Astrocyte (in vitro differentiated cells and primary cell): Measurements from ENCODE around the gene ITSN1. TPM values are rescaled to one million over a fixed set of nuclear protein-coding genes. Genes with fewer than 3 reads are reported as not detected.

Experiments
- DNase-seq: peaks from one replicate; pipeline ENCODE4 v3.0.0-alpha.2; 2010; ENCODE audit warnings: low read depth
- FAIRE-seq: peaks from 2 replicates; lab custom pipeline; 2011; peaks lifted over from hg19 to GRCh38; lab: Jason Lieb, UNC
- H2AFZ ChIP-seq: 2 replicates; pipeline ENCODE4 v1.6.0; 2012; ENCODE audit warnings: low read depth, low read length, inconsistent platforms
- H3K27ac ChIP-seq: 2 replicates; pipeline ENCODE4 v1.5.1; 2011; ENCODE audit warnings: low read depth, low read length, inconsistent platforms
- H3K27me3 ChIP-seq: 2 replicates; pipeline ENCODE4 v1.6.0; 2011; ENCODE audit warnings: low read length, inconsistent platforms; ENCODE audit not compliant: insufficient read depth
- H3K36me3 ChIP-seq: 2 replicates; pipeline ENCODE4 v1.5.1; 2011; ENCODE audit warnings: low read length, inconsistent platforms; ENCODE audit not compliant: insufficient read depth
- H3K4me1 ChIP-seq: 2 replicates; pipeline ENCODE4 v1.5.1; 2011; ENCODE audit warnings: low read length, inconsistent platforms; ENCODE audit not compliant: insufficient read depth
- H3K4me2 ChIP-seq: 2 replicates; pipeline ENCODE4 v1.6.0; 2012; ENCODE audit warnings: low read length, inconsistent platforms
- H3K4me3 ChIP-seq: 2 replicates; pipeline ENCODE4 v1.5.1; 2011; ENCODE audit warnings: low read depth, mild to moderate bottlenecking, low read length, inconsistent platforms; ENCODE audit not compliant: insufficient read depth
- H3K79me2 ChIP-seq: 2 replicates; pipeline ENCODE4 v1.6.0; 2012; ENCODE audit warnings: mild to moderate bottlenecking, low read length, inconsistent platforms; ENCODE audit not compliant: insufficient read depth
- H3K9ac ChIP-seq: 2 replicates; pipeline ENCODE4 v1.6.0; 2012; ENCODE audit warnings: mild to moderate bottlenecking, low read length, inconsistent platforms
- H3K9me3 ChIP-seq: 2 replicates; pipeline ENCODE4 v1.5.1; 2012; ENCODE audit warnings: low read depth, mild to moderate bottlenecking, low read length, inconsistent platforms; ENCODE audit not compliant: insufficient read depth
- H4K20me1 ChIP-seq: 2 replicates; pipeline ENCODE4 v1.6.0; 2012; ENCODE audit warnings: low read length, inconsistent platforms; ENCODE audit not compliant: insufficient read depth
- H3K27ac Mint-ChIP-seq: one replicate; pipeline ENCODE4 v1.8.0; 2021; ENCODE audit warnings: mild to moderate bottlenecking, mixed read lengths; ENCODE audit not compliant: unreplicated experiment
- H3K27me3 Mint-ChIP-seq: one replicate; pipeline ENCODE4 v1.8.0; 2021; ENCODE audit warnings: low read depth, mixed read lengths; ENCODE audit not compliant: unreplicated experiment
- H3K36me3 Mint-ChIP-seq: one replicate; pipeline ENCODE4 v1.8.0; 2021; ENCODE audit warnings: low read depth, mixed read lengths; ENCODE audit not compliant: unreplicated experiment
- H3K4me1 Mint-ChIP-seq: one replicate; pipeline ENCODE4 v1.8.0; 2021; ENCODE audit warnings: low read depth, mixed read lengths; ENCODE audit not compliant: unreplicated experiment
- H3K4me3 Mint-ChIP-seq: one replicate; pipeline ENCODE4 v1.8.0; 2021; ENCODE audit warnings: mild to moderate bottlenecking, moderate library complexity, mixed read lengths; ENCODE audit not compliant: unreplicated experiment
- H3K9me3 Mint-ChIP-seq: one replicate; pipeline ENCODE4 v1.8.0; 2021; ENCODE audit warnings: mild to moderate bottlenecking, mixed read lengths; ENCODE audit not compliant: unreplicated experiment
- CTCF ChIP-seq: IDR thresholded peaks from 2 replicates; pipeline ENCODE4 v1.5.1; 2011; ENCODE audit warnings: low read depth, mild to moderate bottlenecking, inconsistent platforms, low read length, moderate library complexity; ENCODE audit not compliant: insufficient read depth
- EZH2 ChIP-seq: IDR thresholded peaks from 2 replicates; pipeline ENCODE4 v1.6.1; 2012; ENCODE audit warnings: mild to moderate bottlenecking, low read length, inconsistent platforms; ENCODE audit not compliant: insufficient read depth
- total RNA-seq: library from RNA; stranded (reverse); gene quantifications from 2 replicates; pipeline ENCODE4 v1.2.1, GENCODE V29; 2021

The ITSN1 gene
- total RNA-seq, 1 donor from 2014 or later = 77.3 TPM

- H3K4me3 ChIP-seq = no peak overlapping the region
- peaks cover 9% of the 10 kb centered on the region for H3K4me1 ChIP-seq
- Mint-ChIP-seq H3K4me3 (no peak overlapping the region), H3K4me1 (peaks cover 15% of the 10 kb centered on the region), H3K27ac (no peak overlapping the region), H3K27me3 (no peaks in the 10 kb centered on the region), H3K36me3 (peaks cover 15% of the 10 kb centered on the region), H3K9me3 (no peaks in the 10 kb centered on the region)
- TF ChIP-seq CTCF (no peak), EZH2 (no peak)
- no peaks in the 10 kb centered on the region for H4K20me1 ChIP-seq
- no peak overlapping the region for H3K27ac ChIP-seq
- no peak overlapping the region for H3K9ac ChIP-seq
- H3K79me2 ChIP-seq = no peaks in the 10 kb centered on the region
- H3K27me3 ChIP-seq = no peaks in the 10 kb centered on the region
- peaks cover 4% of the 10 kb centered on the region for H3K36me3 ChIP-seq
- FAIRE-seq = no peak
- H2AFZ ChIP-seq = no peak overlapping the region
- H3K4me2 ChIP-seq = no peak overlapping the region
- no peaks in the 10 kb centered on the region for H3K9me3 ChIP-seq
- DNase-seq = peak; percentile 14
Observed at GRCh38 chr21:33755354-33755753, 113.1 kb downstream of the ITSN1 start.

DNA sequence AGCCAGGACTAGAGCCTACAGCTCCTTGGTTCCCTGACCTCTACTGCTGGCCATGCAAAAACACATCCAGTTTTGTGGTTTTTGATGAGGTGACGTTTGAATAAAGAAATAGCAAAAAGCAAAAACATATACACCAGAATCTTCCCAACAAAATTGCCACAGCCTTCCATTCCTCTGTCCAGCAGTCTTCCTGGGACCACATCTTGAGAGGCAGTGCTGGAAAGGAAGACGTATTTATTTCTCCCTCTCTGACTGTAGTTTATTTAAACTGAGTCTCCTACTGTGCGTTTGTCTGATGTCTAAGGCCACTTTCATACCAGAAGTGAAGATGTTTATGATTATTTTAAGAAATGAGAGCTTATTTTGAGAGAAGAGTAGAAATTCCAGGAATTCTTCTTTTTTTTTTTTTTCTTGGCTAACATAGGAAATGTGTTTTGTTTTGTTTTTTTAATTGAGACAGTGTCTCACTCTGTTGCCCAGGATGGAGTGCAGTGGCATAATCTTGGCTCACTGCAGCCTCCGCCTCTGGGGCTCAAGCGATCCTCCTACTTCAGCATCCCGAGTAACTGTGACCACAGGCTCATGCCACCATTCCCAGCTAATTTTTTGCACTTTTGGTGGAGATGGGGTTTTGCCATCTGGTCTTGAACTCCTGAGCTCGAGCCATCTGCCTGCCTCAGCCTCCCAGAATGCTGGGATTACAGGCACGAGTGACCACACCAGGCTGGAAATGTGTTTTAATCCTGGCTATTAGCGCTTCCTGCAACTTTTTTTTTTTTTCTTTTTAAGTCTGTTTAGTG, 118.5 kb downstream of the ITSN1 start:
- Histone ChIP-seq H3K4me1 (peaks cover 38% of the 10 kb centered on the region), H2AFZ (no peak overlapping the region), H3K36me3 (peaks cover 1% of the 10 kb centered on the region), H3K27me3 (no peaks in the 10 kb centered on the region), H4K20me1 (no peaks in the 10 kb centered on the region), H3K4me3 (peak overlapping the region; percentile 52), H3K9me3 (no peaks in the 10 kb centered on the region), H3K9ac (peak overlapping the region; percentile 88), H3K4me2 (peak overlapping the region; percentile 84), H3K79me2 (peaks cover 3% of the 10 kb centered on the region), H3K27ac (peak overlapping the region; percentile 97)
- H3K27me3 Mint-ChIP-seq = no peaks in the 10 kb centered on the region
- H3K4me1 Mint-ChIP-seq = peaks cover 39% of the 10 kb centered on the region
- H3K9me3 Mint-ChIP-seq = no peaks in the 10 kb centered on the region
- peak overlapping the region; percentile 46 for H3K4me3 Mint-ChIP-seq
- FAIRE-seq (peak; percentile 59), DNase-seq (peak; percentile 82)
- TF ChIP-seq EZH2 = no peak
- TF ChIP-seq CTCF = no peak
- H3K27ac Mint-ChIP-seq = peak overlapping the region; percentile 99
- H3K36me3 Mint-ChIP-seq = peaks cover 4% of the 10 kb centered on the region
